ENCODE measurements around the gene MS4A14. TPM values are rescaled to one million over a fixed set of nuclear protein-coding genes. Genes with fewer than 3 reads are reported as not detected.
"Not testable (repeated sequence)": the region's sequence is repeated elsewhere in the genome, so short reads cannot be mapped to it uniquely, and the experiment has no call there.

The MS4A14 gene
- total RNA-seq, 2 donors from 2014 or later, result 0.60 TPM; not detected in 1

DNA sequence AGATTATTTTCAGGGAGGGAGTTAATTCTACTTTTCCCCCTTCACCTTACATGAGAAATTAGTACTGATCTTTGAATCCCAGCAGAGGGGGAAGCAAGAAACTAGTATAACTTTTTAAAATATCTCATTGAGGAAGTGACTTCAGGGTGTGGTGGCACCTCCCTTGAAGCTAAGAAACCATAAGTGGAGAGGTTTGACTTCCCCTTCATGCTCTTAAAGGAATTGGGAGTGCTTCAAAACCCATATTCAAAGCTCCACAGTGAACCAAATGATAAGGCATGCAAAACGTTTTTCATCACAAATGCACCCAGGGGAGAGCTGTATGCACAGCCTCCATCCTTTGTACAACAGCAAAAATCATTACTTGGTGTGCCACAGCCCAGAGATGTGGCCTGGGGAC is 540 bp downstream of the MS4A14 start:
- Mint-ChIP-seq H3K27ac (no peak overlapping the region), H3K36me3 (ENCODE audit: low read depth) (no peaks in the 10 kb centered on the region), H3K4me1 (no peaks in the 10 kb centered on the region), H3K4me3 (no peak overlapping the region), H3K27me3 (peaks cover 26% of the 10 kb centered on the region)
- DNase-seq (no peak), ATAC-seq (no peak)
- H3K9me3 ChIP-seq (ENCODE audit: control insufficient read depth, low read length, poor library complexity, severe bottlenecking), result no peaks in the 10 kb centered on the region

DNA sequence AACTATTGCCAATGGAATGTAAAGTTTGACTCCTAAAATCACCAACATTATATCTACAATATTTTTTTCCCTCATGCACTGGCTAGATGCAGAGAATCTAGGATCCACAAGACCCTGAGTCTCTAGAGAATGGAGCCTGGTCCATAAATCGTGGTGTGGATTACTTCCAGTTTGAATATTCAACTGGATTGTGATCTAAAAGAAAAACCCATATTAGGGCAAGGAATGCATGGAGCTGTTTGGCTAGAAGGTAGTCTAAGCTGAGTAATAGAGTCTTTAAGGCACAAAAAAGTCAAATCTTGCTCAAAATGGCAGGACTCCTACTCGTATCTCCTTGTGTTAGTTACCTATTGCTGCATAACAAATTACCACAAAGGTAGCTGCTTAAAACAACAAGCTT is 23.8 kb downstream of the MS4A14 start:
- ATAC-seq (no peak), DNase-seq (no peak)
- Mint-ChIP-seq H3K27me3 (peaks cover 41% of the 10 kb centered on the region), H3K36me3 (ENCODE audit: low read depth) (no peaks in the 10 kb centered on the region), H3K4me1 (no peaks in the 10 kb centered on the region), H3K27ac (no peak overlapping the region), H3K4me3 (no peak overlapping the region)
- H3K9me3 ChIP-seq (ENCODE audit: control insufficient read depth, low read length, poor library complexity, severe bottlenecking), result no peaks in the 10 kb centered on the region

DNA sequence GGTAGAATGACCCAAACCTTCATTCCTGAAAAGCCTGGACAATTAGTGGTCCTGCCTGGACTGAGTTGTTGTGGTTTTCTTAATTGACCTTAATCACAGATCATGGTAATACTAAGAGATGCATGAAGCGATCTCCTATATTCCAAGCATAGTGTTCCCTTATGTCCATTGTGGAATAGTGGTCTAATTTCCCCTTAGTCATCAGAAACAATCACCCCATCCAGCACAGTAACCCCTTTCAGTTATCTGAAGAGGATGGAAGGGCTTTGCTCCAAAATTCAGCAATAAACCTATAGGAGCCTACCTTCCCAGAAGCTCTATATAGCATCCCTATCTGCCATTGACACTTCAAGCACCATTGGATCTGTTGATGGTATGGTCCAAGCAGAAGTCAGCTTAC is 26.4 kb downstream of the MS4A14 start:
- ATAC-seq (no peak), DNase-seq (no peak)
- Mint-ChIP-seq H3K36me3 (ENCODE audit: low read depth) (no peaks in the 10 kb centered on the region), H3K27ac (no peak overlapping the region), H3K4me3 (no peak overlapping the region), H3K4me1 (no peaks in the 10 kb centered on the region), H3K27me3 (peaks cover 39% of the 10 kb centered on the region)
- no peaks in the 10 kb centered on the region for H3K9me3 ChIP-seq (ENCODE audit: control insufficient read depth, low read length, poor library complexity, severe bottlenecking)

DNA sequence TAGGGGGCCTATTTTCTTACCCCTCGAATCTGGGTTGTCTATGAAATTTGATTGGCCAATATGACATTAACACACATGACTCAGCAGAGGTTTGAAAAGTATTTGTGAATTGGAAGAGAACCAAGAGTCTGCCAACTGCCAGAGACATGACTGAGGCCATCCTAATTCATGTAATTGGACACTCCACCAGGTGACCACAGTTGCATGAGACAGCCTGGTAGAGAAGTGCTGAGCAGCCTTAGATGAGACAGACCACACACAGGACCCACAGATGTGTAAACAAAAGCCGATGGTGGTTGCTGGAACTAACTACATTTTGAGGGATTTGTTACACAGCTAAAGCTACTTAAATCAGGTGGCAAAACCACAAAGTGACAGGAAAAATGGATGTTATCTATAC is 32.3 kb downstream of the MS4A14 start:
- Mint-ChIP-seq H3K4me1 (no peaks in the 10 kb centered on the region), H3K36me3 (ENCODE audit: low read depth) (no peaks in the 10 kb centered on the region), H3K4me3 (no peak overlapping the region), H3K27me3 (peaks cover 70% of the 10 kb centered on the region), H3K27ac (no peak overlapping the region)
- no peaks in the 10 kb centered on the region for H3K9me3 ChIP-seq (ENCODE audit: control insufficient read depth, low read length, poor library complexity, severe bottlenecking)
- DNase-seq, result no peak
- no peak for ATAC-seq

DNA sequence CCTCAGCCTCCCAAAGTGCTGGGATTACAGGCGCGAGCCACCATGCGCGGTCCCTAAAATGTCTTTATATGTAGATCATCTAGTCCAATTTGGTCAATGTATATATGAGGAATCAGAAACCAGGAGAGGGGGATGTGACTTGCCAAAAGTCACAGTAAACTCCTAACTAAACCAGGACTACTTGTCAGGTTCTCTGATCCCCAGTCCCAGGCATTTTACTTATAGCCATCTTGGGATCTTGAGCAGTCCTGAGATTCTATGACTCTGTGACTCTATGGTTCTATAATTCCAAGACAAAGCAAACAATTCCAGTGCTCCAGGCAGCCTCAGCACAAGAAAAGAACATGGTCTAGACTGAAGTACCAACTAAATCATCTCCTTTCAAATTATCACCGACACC is 33.0 kb downstream of the MS4A14 start, which contains the start of gene MS4A5:
Gene MS4A5, plus strand, starts transcription at position 301 of the 400 bp plus-strand sequence. CDS start 103 bp downstream, outside the sequence.
- H3K4me3 Mint-ChIP-seq, result no peak within 1 kb of the TSS
- no peaks in the 10 kb centered on the region for H3K9me3 ChIP-seq (ENCODE audit: control insufficient read depth, low read length, poor library complexity, severe bottlenecking)
- H3K36me3 Mint-ChIP-seq (ENCODE audit: low read depth), result no peaks in the 10 kb centered on the region
- DNase-seq (no peak), ATAC-seq (no peak)
- H3K27me3 Mint-ChIP-seq, result peaks cover 71% of the 10 kb centered on the region
- no peak within 1 kb of the TSS for H3K27ac Mint-ChIP-seq
- no peaks in the 10 kb centered on the region for H3K4me1 Mint-ChIP-seq

DNA sequence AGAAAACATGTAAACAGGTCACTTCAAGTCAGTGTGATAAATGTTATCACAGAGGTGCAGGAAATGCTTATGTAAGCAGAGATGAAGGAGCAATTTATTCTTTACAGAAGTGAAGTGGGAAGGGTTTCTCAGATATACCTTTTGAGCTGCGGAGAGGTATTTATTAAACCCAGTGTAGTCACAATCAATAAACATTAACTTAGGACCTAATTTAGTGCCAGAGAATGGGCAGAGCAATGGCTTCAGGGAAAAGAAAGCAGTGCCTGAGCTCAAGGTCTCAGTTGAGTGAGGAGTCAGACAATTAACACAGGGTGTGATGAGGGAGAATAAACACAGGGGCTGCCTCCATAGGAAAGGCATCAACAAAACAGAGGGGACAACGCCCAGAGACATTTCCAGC is 35.0 kb downstream of the MS4A14 start:
- Mint-ChIP-seq H3K27me3 (peaks cover 53% of the 10 kb centered on the region), H3K36me3 (ENCODE audit: low read depth) (no peaks in the 10 kb centered on the region), H3K4me3 (no peak overlapping the region), H3K27ac (no peak overlapping the region), H3K4me1 (no peaks in the 10 kb centered on the region)
- ATAC-seq, result no peak
- no peak for DNase-seq
- H3K9me3 ChIP-seq (ENCODE audit: control insufficient read depth, low read length, poor library complexity, severe bottlenecking), result no peaks in the 10 kb centered on the region

DNA sequence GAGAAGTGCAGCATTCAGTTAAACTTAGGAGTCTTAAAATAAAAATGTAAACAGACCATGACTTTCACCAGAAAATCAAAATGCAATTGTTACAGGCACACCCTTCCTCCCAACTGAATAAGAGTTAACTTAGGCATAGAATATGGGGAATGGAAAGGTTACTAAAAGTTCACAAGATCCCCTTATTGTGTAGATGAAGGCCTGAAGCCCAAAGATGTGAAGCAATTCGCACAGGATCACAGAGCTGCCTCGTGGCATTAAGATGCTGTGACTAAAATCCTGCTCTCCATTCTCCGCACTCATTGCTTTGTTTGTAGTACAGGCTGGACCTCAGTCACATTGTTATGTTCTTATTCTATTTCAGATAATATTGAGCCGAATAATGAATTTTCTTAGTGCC is 37.1 kb downstream of the MS4A14 start:
- Mint-ChIP-seq H3K27me3 (peaks cover 38% of the 10 kb centered on the region), H3K36me3 (ENCODE audit: low read depth) (no peaks in the 10 kb centered on the region), H3K27ac (no peak overlapping the region), H3K4me3 (no peak overlapping the region), H3K4me1 (no peaks in the 10 kb centered on the region)
- no peak for DNase-seq
- no peaks in the 10 kb centered on the region for H3K9me3 ChIP-seq (ENCODE audit: control insufficient read depth, low read length, poor library complexity, severe bottlenecking)
- no peak for ATAC-seq

DNA sequence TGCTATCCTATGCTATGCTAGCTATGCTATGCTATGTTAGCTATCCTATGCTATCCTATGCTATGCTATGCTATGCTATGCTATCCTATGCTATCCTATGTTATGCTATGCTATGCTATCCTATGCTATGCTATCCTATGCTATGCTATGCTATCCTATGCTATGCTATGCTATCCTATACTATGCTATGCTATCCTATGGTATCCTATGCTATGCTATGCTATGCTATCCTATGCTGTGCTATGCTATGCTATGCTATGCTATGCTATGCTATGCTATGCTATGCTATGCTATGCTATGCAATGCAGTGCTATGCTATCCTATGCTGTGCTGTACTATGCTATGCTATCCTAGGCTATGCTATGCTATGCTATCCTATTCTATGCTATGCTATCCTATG is 50.8 kb downstream of the MS4A14 start:
- no peak for ATAC-seq
- H3K9me3 ChIP-seq (ENCODE audit: control insufficient read depth, low read length, poor library complexity, severe bottlenecking), result no peaks in the 10 kb centered on the region
- peaks cover 19% of the 10 kb centered on the region for H3K4me1 Mint-ChIP-seq
- peak overlapping the region; percentile 86 for H3K4me3 Mint-ChIP-seq
- no peak for DNase-seq
- H3K27me3 Mint-ChIP-seq, result no peaks in the 10 kb centered on the region
- peak overlapping the region; percentile 89 for H3K27ac Mint-ChIP-seq
- H3K36me3 Mint-ChIP-seq (ENCODE audit: low read depth), result no peaks in the 10 kb centered on the region

DNA sequence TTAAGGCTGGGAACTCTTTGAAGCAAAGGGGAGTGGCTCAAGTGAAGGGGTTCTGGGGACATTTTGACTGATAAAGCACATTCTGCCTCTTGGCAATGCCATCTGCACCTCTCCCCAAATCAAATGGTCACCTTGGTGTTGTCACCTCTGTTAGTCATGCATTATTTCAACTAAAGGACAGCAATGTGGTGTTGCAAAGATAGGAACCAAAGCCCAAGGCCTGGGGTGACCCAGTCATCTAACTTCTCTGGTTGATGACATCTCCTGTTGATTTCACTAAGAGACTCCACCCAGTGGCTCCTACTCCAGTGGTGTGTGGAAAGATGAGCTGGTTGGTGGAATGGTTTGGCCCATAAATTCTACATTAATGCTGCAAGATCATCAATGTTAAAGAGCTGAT is 51.6 kb downstream of the MS4A14 start:
- Mint-ChIP-seq H3K36me3 (ENCODE audit: low read depth) (no peaks in the 10 kb centered on the region), H3K4me1 (peaks cover 19% of the 10 kb centered on the region), H3K4me3 (no peak overlapping the region), H3K27me3 (no peaks in the 10 kb centered on the region), H3K27ac (no peak overlapping the region)
- DNase-seq, result no peak
- no peak for ATAC-seq
- no peaks in the 10 kb centered on the region for H3K9me3 ChIP-seq (ENCODE audit: control insufficient read depth, low read length, poor library complexity, severe bottlenecking)

DNA sequence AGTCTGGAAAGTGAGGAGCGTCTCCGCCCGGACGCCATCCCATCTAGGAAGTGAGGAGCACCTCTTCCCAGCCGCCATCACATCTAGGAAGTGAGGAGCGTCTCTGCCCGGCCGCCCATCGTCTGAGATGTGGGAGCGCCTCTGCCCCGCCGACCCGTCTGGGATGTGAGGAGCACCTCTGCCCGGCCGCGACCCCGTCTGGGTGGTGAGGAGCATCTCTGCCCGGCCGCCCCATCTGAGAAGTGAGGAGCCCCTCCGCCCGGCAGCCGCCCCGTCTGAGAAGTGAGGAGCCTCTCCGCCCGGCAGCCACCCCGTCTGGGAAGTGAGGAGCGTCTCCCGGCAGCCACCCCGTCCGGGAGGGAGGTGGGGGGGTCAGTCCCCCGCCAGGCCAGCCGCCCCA is 54.9 kb downstream of the MS4A14 start:
- H3K27ac Mint-ChIP-seq; H3K9me3 ChIP-seq (ENCODE audit: control insufficient read depth, low read length, poor library complexity, severe bottlenecking); ATAC-seq; H3K36me3 Mint-ChIP-seq (ENCODE audit: low read depth); DNase-seq; H3K27me3 Mint-ChIP-seq; H3K4me3 Mint-ChIP-seq: not testable (repeated sequence)
- H3K4me1 Mint-ChIP-seq, result peaks cover 16% of the 10 kb centered on the region

DNA sequence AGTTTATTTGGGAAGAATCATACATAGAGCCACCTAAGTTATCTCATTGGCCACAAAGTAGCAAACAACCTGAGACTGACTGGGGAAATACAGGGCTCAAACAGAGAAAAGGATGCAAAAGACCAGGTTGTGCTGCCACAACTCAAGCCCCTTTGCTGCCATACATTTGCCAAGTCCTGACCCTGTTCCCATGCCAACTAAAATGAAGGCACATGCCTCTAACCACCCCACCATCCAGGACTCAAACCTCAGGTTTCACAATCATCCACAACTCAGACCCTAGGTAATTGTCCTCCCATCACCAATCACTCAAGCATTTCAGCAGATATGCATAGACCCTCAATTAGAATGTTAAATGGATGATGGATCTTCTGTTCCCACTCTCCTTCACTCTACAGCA is 58.0 kb downstream of the MS4A14 start:
- Mint-ChIP-seq H3K27ac (no peak overlapping the region), H3K27me3 (peaks cover 23% of the 10 kb centered on the region), H3K4me3 (no peak overlapping the region)

DNA sequence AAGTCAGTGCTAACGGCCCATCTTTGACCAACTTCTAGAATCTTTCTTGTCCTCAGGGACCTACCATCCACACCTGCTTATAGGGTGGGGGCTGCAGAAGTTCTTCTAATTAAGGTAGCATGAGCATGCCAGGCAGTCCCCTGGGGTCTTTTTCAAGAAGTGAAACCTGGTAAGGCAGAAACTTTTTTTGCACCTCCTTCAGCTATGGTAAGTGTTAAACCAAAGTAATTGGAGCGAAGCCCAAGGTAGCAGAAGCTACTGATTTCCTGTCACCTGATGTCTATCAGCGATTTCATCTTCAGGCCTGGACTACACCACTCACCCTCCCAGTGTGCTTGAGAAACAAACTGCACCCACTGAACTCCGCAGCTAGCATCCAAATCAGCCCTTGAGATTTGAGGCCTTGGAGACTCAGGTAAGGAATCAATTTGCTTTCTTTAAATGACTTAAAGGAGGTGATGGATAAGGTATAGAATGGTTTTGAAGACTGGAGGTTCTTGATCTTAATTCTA is 59.3 kb downstream of the MS4A14 start, which contains the start of gene MS4A1:
Gene MS4A1, plus strand, starts transcription at position 317 of the 512 bp plus-strand sequence. CDS start 6,528 bp downstream, outside the sequence.
- DNase-seq (no peak), ATAC-seq (peak; percentile 87)
- H3K4me3 Mint-ChIP-seq, result peak within 1 kb of the TSS; percentile 65
- H3K27me3 Mint-ChIP-seq, result peaks cover 23% of the 10 kb centered on the region
- H3K4me1 Mint-ChIP-seq, result peaks cover 6% of the 10 kb centered on the region
- H3K27ac Mint-ChIP-seq, result no peak within 1 kb of the TSS
- peaks cover 5% of the 10 kb centered on the region for H3K36me3 Mint-ChIP-seq (ENCODE audit: low read depth)
- no peaks in the 10 kb centered on the region for H3K9me3 ChIP-seq (ENCODE audit: control insufficient read depth, low read length, poor library complexity, severe bottlenecking)

More for the DNA sequence above, 58.0 kb downstream of the MS4A14 start:
- no peak for DNase-seq
- ATAC-seq, result no peak
- no peaks in the 10 kb centered on the region for H3K9me3 ChIP-seq (ENCODE audit: control insufficient read depth, low read length, poor library complexity, severe bottlenecking)
- peaks cover 5% of the 10 kb centered on the region for H3K36me3 Mint-ChIP-seq (ENCODE audit: low read depth)
- H3K4me1 Mint-ChIP-seq, result peaks cover 6% of the 10 kb centered on the region

DNA sequence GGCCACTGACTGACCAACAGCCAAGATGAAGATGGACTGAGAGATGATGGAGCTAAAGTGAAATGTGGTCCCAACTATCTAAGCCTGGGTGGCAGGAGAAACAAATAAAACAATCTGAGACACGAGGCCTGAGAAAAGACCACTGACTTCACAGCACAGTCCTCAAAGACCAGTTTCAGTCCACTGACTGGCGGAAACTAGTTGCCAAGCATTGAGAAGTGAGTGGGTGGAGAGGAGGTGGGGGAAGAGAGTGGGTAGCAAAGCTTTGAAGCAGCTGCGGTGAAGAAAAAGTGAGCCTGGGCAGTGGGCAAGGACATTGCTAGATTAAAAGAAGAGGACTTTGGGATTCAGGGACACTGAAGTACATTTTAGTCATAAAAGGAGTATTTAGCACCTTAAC is 61.3 kb downstream of the MS4A14 start:
- Mint-ChIP-seq H3K27ac (no peak overlapping the region), H3K36me3 (ENCODE audit: low read depth) (peaks cover 5% of the 10 kb centered on the region), H3K4me1 (peaks cover 6% of the 10 kb centered on the region), H3K4me3 (peak overlapping the region; percentile 55), H3K27me3 (peaks cover 23% of the 10 kb centered on the region)
- DNase-seq (no peak), ATAC-seq (no peak)
- H3K9me3 ChIP-seq (ENCODE audit: control insufficient read depth, low read length, poor library complexity, severe bottlenecking), result no peaks in the 10 kb centered on the region

DNA sequence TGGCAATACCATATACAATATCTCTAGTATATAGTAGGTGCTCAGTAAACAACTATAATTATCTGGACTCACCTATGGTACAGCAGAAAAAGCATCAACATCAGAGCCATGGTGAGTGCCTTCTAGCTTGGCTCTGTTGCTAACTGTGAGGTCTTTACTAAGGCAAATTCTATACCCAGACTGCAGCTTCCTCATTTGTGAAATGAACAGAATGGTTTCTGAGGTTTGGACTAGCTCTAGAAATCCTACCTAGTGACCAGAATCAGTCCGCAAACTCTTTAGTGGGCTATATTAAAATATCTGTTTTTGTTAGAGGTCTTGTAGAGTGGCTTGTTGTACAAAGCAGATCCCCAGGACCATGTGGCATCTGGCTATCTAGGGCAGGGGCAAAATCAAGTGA is 63.1 kb downstream of the MS4A14 start:
- no peak overlapping the region for H3K27ac Mint-ChIP-seq
- peaks cover 23% of the 10 kb centered on the region for H3K27me3 Mint-ChIP-seq
- H3K4me1 Mint-ChIP-seq, result peaks cover 4% of the 10 kb centered on the region
- ATAC-seq (no peak), DNase-seq (no peak)
- peaks cover 4% of the 10 kb centered on the region for H3K36me3 Mint-ChIP-seq (ENCODE audit: low read depth)
- H3K9me3 ChIP-seq (ENCODE audit: control insufficient read depth, low read length, poor library complexity, severe bottlenecking), result no peaks in the 10 kb centered on the region
- no peak overlapping the region for H3K4me3 Mint-ChIP-seq

Data from T-helper 17 cell (primary cell).